Activated CD4-positive, alpha-beta memory T cell treated with anti-CD3 and anti-CD28 coated beads, Interleukin-2, amount 10 ng/mL, durations not matched to agents 7 days and 5 days (primary cell): ENCODE measurements around the gene SORCS2. TPM values are rescaled to one million over a fixed set of nuclear protein-coding genes. Genes with fewer than 3 reads are reported as not detected.

Source experiments
- CTCF ChIA-PET: fragments of 350-600 bp; sonication (Branson Sonifier 250); formaldehyde crosslinking; loops from one replicate; lab custom pipeline; 2021; ENCODE audit warnings: antibody characterized with exemption, inconsistent platforms; lab: Charles Lee
- POLR2A ChIA-PET: fragments of 350-600 bp; sonication (Branson Sonifier 250); formaldehyde crosslinking; loops from one replicate; lab custom pipeline; 2021; ENCODE audit warnings: antibody characterized with exemption; lab: Charles Lee
- DNase-seq: peaks from one replicate; pipeline ENCODE4 v3.0.0-alpha.2; 2020
- H3K27ac Mint-ChIP-seq: one replicate; pipeline ENCODE4 v1.8.0; 2021; ENCODE audit warnings: mild to moderate bottlenecking, mixed read lengths
- H3K27me3 Mint-ChIP-seq: one replicate; pipeline ENCODE4 v1.8.0; 2021; ENCODE audit warnings: mixed read lengths
- H3K36me3 Mint-ChIP-seq: one replicate; pipeline ENCODE4 v1.8.0; 2021; ENCODE audit warnings: low read depth, mixed read lengths
- H3K4me1 Mint-ChIP-seq: one replicate; pipeline ENCODE4 v1.8.0; 2021; ENCODE audit warnings: mixed read lengths
- H3K4me3 Mint-ChIP-seq: one replicate; pipeline ENCODE4 v1.8.0; 2021; ENCODE audit warnings: mild to moderate bottlenecking, mixed read lengths
- H3K9me3 Mint-ChIP-seq: one replicate; pipeline ENCODE4 v1.8.0; 2021; ENCODE audit warnings: mixed read lengths
- total RNA-seq, 2 experiments: library from RNA; stranded (reverse); gene quantifications; one replicate each; pipeline ENCODE4 v1.2.3, GENCODE V29; 2021

SORCS2 gene
- total RNA-seq, 2 experiments from 2014 or later, result 0.10 to 0.18 TPM

DNA sequence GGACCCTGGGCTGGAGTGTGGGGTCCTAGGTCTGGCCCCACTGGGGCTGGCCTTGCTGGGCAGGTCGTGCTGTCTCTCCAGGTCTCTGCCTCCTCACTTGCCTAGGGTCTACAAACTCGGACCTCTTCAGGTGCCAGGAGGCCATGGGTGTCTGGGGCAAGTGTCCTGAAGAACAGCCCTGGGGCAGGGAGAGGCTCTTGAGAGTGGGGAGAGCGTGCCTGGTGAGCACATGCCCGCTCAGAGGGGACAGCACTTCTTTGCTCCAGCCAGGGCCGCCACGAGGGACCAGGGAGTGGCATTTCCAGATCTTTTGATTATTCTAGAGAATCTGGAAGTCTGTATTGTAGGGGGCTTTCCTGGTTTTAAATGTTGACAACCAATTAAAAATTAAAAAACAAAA is 63.7 kb downstream of the SORCS2 start:
- no peak for DNase-seq
- ChIA-PET POLR2A (no interaction called here), CTCF (no interaction called here)
- peaks cover 1% of the 10 kb centered on the region for H3K27me3 Mint-ChIP-seq
- no peak overlapping the region for H3K4me3 Mint-ChIP-seq
- no peak overlapping the region for H3K27ac Mint-ChIP-seq
- no peaks in the 10 kb centered on the region for H3K36me3 Mint-ChIP-seq
- no peaks in the 10 kb centered on the region for H3K4me1 Mint-ChIP-seq
- no peaks in the 10 kb centered on the region for H3K9me3 Mint-ChIP-seq

DNA sequence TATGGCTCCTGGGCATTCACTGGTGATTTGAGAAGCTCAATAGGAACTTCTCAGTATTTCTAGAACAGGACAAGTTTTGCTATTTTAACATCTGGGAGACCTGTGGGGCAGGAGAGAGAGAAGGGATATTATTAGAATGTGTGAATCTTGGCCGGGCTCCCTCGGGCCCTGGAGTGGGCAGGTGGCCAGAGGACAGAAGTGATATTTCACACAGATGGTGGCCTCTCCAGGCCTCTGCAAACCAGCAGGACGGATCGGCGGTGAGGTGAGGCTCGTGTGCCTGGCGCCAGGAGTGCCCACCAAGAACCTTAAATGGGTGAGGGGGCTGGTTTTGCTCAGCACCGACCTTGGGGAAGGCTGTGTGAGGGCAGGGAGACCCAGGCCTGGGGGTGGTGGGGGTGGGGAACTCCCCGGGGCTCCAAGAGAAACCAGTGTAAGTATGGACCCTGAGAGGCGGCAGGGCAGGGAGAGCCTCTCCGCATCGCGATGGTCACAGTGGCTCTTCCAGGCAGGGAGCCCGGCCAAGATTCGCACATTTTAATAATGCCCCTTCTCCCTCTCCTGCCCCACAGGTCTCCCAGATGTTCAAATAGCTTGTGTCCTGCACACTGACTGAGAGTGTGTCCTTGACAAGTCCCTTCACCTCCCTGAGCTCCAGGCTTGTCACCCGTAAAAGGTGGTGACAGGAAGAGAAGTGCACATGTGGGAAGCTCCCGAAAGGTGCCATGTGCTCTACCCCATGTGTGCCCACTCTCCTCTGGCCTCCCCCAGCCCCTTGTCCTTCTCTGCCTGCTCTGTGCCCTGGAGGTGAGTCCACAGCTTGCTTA is 64.9 kb downstream of the SORCS2 start:
- no peaks in the 10 kb centered on the region for H3K4me1 Mint-ChIP-seq
- H3K27me3 Mint-ChIP-seq, result no peaks in the 10 kb centered on the region
- H3K27ac Mint-ChIP-seq, result no peak overlapping the region
- H3K36me3 Mint-ChIP-seq, result no peaks in the 10 kb centered on the region
- ChIA-PET POLR2A (no interaction called here), CTCF (no interaction called here)
- DNase-seq, result no peak
- H3K4me3 Mint-ChIP-seq, result no peak overlapping the region
- no peaks in the 10 kb centered on the region for H3K9me3 Mint-ChIP-seq

DNA sequence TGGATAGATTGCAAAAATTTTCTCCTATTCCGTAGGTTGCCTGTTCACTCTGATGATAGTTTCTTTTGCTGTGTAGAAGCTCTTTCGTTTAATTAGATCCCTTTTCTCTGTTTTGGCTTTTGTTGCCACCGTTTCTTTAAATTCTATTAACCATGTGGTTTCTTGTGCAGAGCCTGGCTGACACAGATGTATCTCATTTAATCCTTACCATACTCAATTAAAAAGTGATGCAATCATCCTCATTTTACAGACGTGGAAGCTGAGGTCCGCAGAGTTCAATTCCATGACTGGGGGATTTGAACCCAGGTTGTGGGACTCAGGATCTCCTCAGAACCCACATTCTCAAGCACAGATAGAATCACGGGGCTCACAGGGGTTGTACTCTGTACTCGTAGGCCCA is 66.7 kb downstream of the SORCS2 start:
- ChIA-PET CTCF (no interaction called here), POLR2A (no interaction called here)

DNA sequence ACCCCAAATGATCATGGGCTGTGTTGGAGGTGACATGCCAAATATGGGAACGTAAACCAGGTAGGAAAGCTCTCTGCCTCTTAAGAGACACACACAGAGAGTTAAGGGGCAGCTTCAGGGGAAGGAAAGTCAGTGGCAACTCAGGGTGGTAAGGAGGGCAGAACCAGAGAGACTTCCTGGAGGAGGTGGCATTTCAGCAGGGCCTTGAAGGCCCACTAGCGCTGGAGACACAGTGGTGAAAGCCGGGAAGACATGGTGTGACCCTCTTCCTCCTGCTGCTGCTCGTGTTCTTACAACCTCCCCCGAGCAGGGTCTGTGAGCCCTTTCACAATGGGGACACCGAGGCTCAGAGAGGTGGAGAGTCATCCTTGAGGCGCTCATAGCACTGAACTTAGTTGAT is 68.2 kb downstream of the SORCS2 start:
- POLR2A ChIA-PET, result no interaction called here
- CTCF ChIA-PET, result no interaction called here
- Mint-ChIP-seq H3K27me3 (no peaks in the 10 kb centered on the region), H3K4me3 (no peak overlapping the region), H3K9me3 (no peaks in the 10 kb centered on the region), H3K4me1 (no peaks in the 10 kb centered on the region), H3K27ac (no peak overlapping the region), H3K36me3 (no peaks in the 10 kb centered on the region)
- no peak for DNase-seq

More for the DNA sequence above, 66.7 kb downstream of the SORCS2 start:
- no peak for DNase-seq
- Mint-ChIP-seq H3K4me1 (no peaks in the 10 kb centered on the region), H3K27ac (no peak overlapping the region), H3K36me3 (no peaks in the 10 kb centered on the region), H3K9me3 (no peaks in the 10 kb centered on the region), H3K27me3 (no peaks in the 10 kb centered on the region), H3K4me3 (no peak overlapping the region)

DNA sequence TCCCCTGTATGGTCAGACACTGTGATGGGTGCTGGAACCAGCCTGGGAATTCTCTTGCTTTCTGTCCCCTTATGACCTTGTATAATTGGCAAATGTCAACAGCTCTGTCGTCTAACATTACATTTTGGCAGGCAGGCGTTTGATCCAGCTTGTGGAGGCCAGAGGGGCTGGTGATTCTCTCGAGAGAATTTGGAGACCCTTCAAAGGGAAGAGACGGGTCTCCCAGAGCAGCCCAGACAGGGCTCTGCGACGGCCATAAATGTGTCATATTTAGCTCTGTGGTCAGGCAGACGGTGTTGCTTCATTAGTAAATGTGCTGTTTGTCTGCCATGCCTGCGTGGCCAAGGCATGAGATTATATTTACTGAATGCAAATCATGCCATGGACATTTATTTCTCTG is 68.7 kb downstream of the SORCS2 start:
- ChIA-PET POLR2A (no interaction called here), CTCF (no interaction called here)
- Mint-ChIP-seq H3K9me3 (no peaks in the 10 kb centered on the region), H3K36me3 (no peaks in the 10 kb centered on the region), H3K27ac (no peak overlapping the region), H3K27me3 (no peaks in the 10 kb centered on the region), H3K4me3 (no peak overlapping the region), H3K4me1 (no peaks in the 10 kb centered on the region)
- DNase-seq, result no peak

DNA sequence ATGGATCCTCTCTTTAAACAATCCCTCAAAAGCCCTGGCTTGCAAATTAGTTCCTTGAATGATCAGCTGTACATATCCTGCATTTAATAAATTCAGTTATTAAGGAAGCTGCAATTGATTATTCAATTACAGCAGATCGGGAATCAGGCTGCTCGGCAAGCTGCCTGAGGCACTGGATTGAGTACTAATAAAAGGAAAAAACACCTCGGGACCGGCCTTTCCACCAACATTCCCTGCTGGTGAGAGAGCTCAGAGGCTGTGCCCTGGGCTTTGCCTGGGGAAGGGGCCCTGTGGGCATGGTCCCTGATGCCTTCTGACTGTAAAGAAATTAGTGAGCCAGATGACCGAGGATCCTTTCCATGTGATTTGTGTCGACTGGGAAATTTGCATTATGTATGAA is 69.2 kb downstream of the SORCS2 start:
- Mint-ChIP-seq H3K36me3 (no peaks in the 10 kb centered on the region), H3K9me3 (no peaks in the 10 kb centered on the region), H3K27ac (no peak overlapping the region), H3K4me1 (no peaks in the 10 kb centered on the region), H3K4me3 (no peak overlapping the region), H3K27me3 (no peaks in the 10 kb centered on the region)
- CTCF ChIA-PET, result no interaction called here
- POLR2A ChIA-PET, result no interaction called here
- DNase-seq, result no peak

DNA sequence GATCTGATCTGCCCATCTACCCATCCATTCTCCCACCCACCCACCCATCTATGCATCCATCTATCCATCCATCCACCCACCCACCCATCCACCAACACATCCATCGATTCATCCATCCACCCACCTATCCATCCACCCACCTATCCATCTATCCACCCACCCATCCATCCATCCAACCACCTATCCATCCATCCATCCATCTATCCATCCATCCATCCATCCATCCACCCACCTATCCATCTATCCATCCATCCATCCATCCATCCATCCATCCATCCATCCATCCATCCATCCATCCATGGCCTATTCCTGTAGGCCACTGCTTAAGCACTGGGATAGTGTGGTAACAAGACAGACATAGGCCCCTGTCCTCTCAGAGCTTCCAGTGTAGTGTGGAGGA is 69.8 kb downstream of the SORCS2 start:
- ChIA-PET POLR2A (no interaction called here), CTCF (no interaction called here)
- H3K4me3 Mint-ChIP-seq, result no peak overlapping the region
- no peak overlapping the region for H3K27ac Mint-ChIP-seq
- no peaks in the 10 kb centered on the region for H3K9me3 Mint-ChIP-seq
- no peak for DNase-seq
- H3K4me1 Mint-ChIP-seq, result no peaks in the 10 kb centered on the region
- no peaks in the 10 kb centered on the region for H3K36me3 Mint-ChIP-seq
- H3K27me3 Mint-ChIP-seq, result no peaks in the 10 kb centered on the region

DNA sequence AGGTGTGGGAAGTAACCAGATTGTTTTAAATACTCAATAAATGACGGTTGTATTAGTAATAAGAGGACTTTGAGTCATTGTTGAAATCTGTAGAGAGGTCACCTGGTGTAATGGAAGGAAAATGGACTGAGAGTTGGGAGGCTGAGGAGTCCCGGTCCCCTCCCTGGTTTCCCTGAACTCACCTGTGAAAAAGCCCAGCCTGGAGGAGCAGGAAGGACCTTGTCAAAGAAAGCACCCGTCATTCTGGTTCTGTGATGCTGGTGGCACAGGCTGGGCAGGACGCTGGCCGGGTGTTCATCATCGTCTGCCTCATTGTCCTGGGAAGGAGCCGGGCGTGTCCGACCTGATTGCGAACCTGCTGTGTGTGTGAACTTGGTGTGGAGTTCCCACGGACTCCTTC is 70.8 kb downstream of the SORCS2 start:
- no peaks in the 10 kb centered on the region for H3K27me3 Mint-ChIP-seq
- H3K4me1 Mint-ChIP-seq, result no peaks in the 10 kb centered on the region
- no peaks in the 10 kb centered on the region for H3K36me3 Mint-ChIP-seq
- ChIA-PET CTCF (no interaction called here), POLR2A (no interaction called here)
- no peaks in the 10 kb centered on the region for H3K9me3 Mint-ChIP-seq
- no peak overlapping the region for H3K27ac Mint-ChIP-seq
- no peak for DNase-seq
- H3K4me3 Mint-ChIP-seq, result no peak overlapping the region

DNA sequence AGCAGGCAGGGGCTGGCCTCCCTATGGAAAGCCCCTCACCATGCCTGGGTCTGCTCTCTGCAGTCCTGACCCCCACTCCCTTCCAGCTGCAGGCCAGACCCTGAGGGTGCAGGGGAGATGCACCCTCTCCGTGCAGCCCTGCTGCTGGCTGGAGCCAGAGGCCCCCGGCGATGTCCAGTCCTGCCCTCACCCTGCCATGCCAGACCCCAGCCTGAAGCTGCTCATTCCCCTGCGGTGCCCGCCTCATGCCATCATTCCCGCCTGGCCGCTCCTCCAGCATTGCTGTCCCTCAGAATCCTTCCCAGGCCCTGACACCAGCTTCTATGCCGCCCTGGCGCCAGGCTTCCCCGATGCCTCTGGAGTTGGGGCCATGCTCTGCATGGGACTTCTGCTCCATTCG is 72.4 kb downstream of the SORCS2 start:
- Mint-ChIP-seq H3K27me3 (no peaks in the 10 kb centered on the region), H3K9me3 (no peaks in the 10 kb centered on the region), H3K27ac (no peak overlapping the region), H3K4me3 (no peak overlapping the region), H3K36me3 (no peaks in the 10 kb centered on the region), H3K4me1 (no peaks in the 10 kb centered on the region)
- POLR2A ChIA-PET, result no interaction called here
- CTCF ChIA-PET, result no interaction called here
- DNase-seq, result no peak

DNA sequence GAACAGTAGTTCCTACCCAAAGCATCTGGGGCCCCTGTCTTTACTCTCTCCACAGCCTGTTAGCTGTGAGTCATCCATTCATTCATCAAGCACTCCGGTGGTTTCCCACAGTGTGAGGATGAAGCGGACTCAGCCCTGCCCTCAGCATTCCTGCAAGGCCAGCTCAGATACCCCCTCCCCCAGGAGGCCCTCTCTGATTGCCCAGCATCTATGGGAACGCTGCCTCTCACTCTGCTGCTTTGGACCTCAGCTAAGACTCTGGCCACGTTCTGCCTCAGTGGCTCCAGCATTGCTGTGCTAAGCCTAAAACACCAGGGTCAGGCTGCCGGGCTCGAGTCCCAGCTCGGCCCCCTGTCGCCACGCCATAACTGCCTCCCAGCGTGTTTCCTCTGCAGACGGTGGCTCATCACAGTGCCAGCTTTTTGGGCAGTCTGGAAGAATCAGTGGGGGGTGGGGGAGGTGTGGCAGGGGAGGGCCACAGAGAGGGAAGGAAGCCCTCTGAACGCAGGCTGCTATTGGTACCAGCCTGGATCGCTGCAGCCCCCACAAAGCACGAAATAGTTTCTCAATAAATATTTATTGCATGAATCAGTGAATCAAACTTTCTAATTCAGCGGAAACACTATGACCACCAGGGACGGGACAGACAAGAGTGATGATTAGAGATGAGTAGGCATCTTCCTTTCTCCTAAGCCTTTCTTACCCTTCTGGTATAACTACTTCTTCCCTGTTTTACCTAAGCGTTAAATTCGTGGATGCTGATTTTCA is 74.4 kb downstream of the SORCS2 start:
- no peaks in the 10 kb centered on the region for H3K4me1 Mint-ChIP-seq
- H3K9me3 Mint-ChIP-seq, result no peaks in the 10 kb centered on the region
- H3K36me3 Mint-ChIP-seq, result no peaks in the 10 kb centered on the region
- no peak overlapping the region for H3K4me3 Mint-ChIP-seq
- H3K27ac Mint-ChIP-seq, result no peak overlapping the region
- no peak for DNase-seq
- H3K27me3 Mint-ChIP-seq, result no peaks in the 10 kb centered on the region
- ChIA-PET POLR2A (no interaction called here), CTCF (no interaction called here)

DNA sequence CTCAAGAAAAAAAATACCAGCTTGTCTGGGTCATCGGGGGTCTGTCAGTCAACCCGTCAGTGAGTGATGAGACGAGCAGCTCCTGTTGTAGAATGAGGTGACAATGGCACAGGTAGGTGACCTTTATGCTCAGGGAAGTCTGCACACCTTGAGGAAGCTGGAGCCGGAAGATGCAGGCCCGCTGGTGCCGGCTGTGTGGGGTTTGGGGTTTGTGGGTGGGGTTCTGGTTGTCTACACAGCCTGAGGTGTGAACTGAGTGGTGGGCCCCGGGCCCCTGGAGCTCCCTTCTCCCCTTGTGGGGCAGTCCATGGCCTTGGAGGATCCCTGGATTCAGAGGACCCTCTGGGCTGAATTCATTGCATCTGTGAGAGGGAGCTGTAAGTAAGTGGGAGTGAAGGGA is 75.5 kb downstream of the SORCS2 start:
- Mint-ChIP-seq H3K27ac (no peak overlapping the region), H3K27me3 (no peaks in the 10 kb centered on the region), H3K36me3 (no peaks in the 10 kb centered on the region), H3K9me3 (no peaks in the 10 kb centered on the region), H3K4me1 (no peaks in the 10 kb centered on the region), H3K4me3 (no peak overlapping the region)
- ChIA-PET CTCF (no interaction called here), POLR2A (no interaction called here)
- no peak for DNase-seq

DNA sequence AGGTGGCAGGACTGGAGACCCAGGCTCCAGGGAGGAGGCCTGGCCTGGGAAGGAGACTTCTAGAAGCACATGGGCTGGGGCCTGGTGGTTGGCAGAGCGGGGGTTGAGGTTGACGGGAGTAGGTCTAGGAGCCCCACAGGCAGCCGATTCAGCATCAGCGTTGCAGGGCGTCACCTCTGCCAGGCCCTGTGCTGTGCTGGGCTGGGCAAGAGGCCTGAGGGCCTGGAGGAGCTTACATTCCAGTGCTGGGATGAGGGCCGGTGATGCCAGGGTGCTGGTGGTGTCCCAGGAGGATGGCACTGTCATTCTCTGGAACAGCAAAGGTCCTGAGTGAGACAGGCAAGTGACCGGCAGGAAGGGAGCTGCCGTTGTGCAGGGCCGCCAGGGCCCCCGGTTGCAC is 76.6 kb downstream of the SORCS2 start:
- CTCF ChIA-PET, result no interaction called here

DNA sequence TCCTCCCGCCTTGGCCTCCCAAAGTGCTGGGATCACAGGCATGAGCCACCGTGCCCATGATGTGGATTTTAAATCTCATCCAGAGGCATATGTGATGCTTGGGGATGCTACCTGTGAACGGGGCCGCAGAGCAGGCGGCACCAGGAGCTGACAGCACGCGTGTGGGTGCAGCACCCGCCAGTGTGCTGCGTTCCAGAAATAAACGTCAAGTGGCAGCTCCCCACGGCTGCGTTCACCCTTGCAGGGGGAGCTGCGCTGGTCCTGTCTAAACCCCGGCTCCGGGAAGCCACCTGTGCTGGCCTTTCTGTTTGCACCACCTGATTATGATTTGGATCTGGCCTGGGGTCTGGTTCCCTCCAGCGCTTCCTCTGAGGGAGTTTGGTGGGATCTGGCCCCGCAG is 77.8 kb downstream of the SORCS2 start:
- Mint-ChIP-seq H3K9me3 (no peaks in the 10 kb centered on the region), H3K27ac (no peak overlapping the region), H3K4me3 (no peak overlapping the region), H3K36me3 (no peaks in the 10 kb centered on the region), H3K27me3 (no peaks in the 10 kb centered on the region), H3K4me1 (no peaks in the 10 kb centered on the region)
- CTCF ChIA-PET, result no interaction called here
- DNase-seq, result no peak
- POLR2A ChIA-PET, result no interaction called here

More for the DNA sequence above, 76.6 kb downstream of the SORCS2 start:
- no peaks in the 10 kb centered on the region for H3K36me3 Mint-ChIP-seq
- H3K27ac Mint-ChIP-seq, result no peak overlapping the region
- POLR2A ChIA-PET, result no interaction called here
- H3K27me3 Mint-ChIP-seq, result no peaks in the 10 kb centered on the region
- no peaks in the 10 kb centered on the region for H3K4me1 Mint-ChIP-seq
- no peak overlapping the region for H3K4me3 Mint-ChIP-seq
- H3K9me3 Mint-ChIP-seq, result no peaks in the 10 kb centered on the region
- no peak for DNase-seq

DNA sequence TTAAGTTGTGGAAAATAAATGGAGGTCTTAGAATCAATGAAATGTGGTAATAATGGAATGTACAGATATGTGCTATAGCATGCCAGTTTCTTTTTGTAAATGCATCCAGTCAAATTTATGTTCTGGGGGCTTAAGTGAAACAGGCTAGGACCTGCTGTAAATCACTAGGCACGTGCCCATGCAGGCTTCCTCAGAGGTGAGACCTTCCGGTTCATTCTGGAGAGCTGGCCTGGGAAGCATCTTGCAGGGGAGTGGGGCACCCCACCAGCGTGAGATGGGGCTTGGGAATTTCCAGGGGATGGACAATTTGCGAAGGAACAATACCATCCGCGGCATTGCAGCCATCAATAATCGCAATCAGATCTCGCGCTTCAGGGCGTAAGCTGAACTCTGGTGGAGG is 80.1 kb downstream of the SORCS2 start:
- POLR2A ChIA-PET, result no interaction called here
- Mint-ChIP-seq H3K4me3 (no peak overlapping the region), H3K27me3 (peaks cover 3% of the 10 kb centered on the region)

More for the DNA sequence above, 80.1 kb downstream of the SORCS2 start:
- Mint-ChIP-seq H3K27ac (no peak overlapping the region), H3K9me3 (no peaks in the 10 kb centered on the region), H3K36me3 (no peaks in the 10 kb centered on the region), H3K4me1 (no peaks in the 10 kb centered on the region)
- DNase-seq, result no peak
- CTCF ChIA-PET, result no interaction called here
